HEK293 (cell line): ENCODE data around the gene SNX15.

Experiments used
- BCL11B ChIP-seq: fragments of 450-650 bp; formaldehyde crosslinking; IDR thresholded peaks from 2 replicates; pipeline ENCODE4 v1.5.1; 2016; ENCODE audit warnings: low read depth, missing biosample characterization, missing genetic modification characterization
- EGR2 ChIP-seq: fragments of 450-650 bp; formaldehyde crosslinking; IDR thresholded peaks from 2 replicates; pipeline ENCODE4 v1.5.1; 2016; ENCODE audit warnings: low read depth, missing biosample characterization, missing genetic modification characterization
- GLIS2 ChIP-seq: fragments of 450-650 bp; formaldehyde crosslinking; IDR thresholded peaks from 2 replicates; pipeline ENCODE4 v1.5.1; 2016; ENCODE audit warnings: missing biosample characterization, missing genetic modification characterization
- KLF7 ChIP-seq: fragments of 450-650 bp; formaldehyde crosslinking; IDR thresholded peaks from 2 replicates; pipeline ENCODE4 v1.5.1; 2016; ENCODE audit warnings: missing biosample characterization, missing genetic modification characterization, borderline replicate concordance
- OSR2 ChIP-seq: fragments of 450-650 bp; formaldehyde crosslinking; IDR thresholded peaks from 2 replicates; pipeline ENCODE4 v1.5.1; 2016; ENCODE audit warnings: missing biosample characterization, missing genetic modification characterization
- PRDM1 ChIP-seq: fragments of 450-650 bp; formaldehyde crosslinking; IDR thresholded peaks from 2 replicates; pipeline ENCODE4; 2016; ENCODE audit warnings: missing biosample characterization, missing genetic modification characterization
- TRIM28 ChIP-seq: IDR thresholded peaks from 2 replicates; pipeline ENCODE4 v1.6.1; 2011; ENCODE audit warnings: low read length, control low read depth, borderline replicate concordance
- ZBTB1 ChIP-seq: fragments of 450-650 bp; formaldehyde crosslinking; IDR thresholded peaks from 2 replicates; pipeline ENCODE4 v1.5.1; 2016; ENCODE audit warnings: missing biosample characterization, missing genetic modification characterization
- ZEB2 ChIP-seq: fragments of 450-650 bp; formaldehyde crosslinking; IDR thresholded peaks from 2 replicates; pipeline ENCODE4 v1.5.1; 2016; ENCODE audit warnings: missing biosample characterization, missing genetic modification characterization
- ZFP41 ChIP-seq: fragments of 450-650 bp; formaldehyde crosslinking; IDR thresholded peaks from 2 replicates; pipeline ENCODE4 v1.5.1; 2016; ENCODE audit warnings: missing biosample characterization, missing genetic modification characterization, borderline replicate concordance
- ZIC2 ChIP-seq: fragments of 450-650 bp; formaldehyde crosslinking; IDR thresholded peaks from 2 replicates; pipeline ENCODE4 v1.5.1; 2016; ENCODE audit warnings: missing biosample characterization, missing genetic modification characterization
- ZNF114 ChIP-seq: fragments of 450-650 bp; formaldehyde crosslinking; IDR thresholded peaks from 2 replicates; pipeline ENCODE4 v1.5.0; 2017; ENCODE audit warnings: missing biosample characterization, missing genetic modification characterization
- ZNF133 ChIP-seq: fragments of 450-650 bp; formaldehyde crosslinking; IDR thresholded peaks from 2 replicates; pipeline ENCODE4 v1.5.1; 2016; ENCODE audit warnings: missing biosample characterization, missing genetic modification characterization
- ZNF19 ChIP-seq: fragments of 450-650 bp; formaldehyde crosslinking; IDR thresholded peaks from 2 replicates; pipeline ENCODE4; 2016; ENCODE audit warnings: missing biosample characterization, missing genetic modification characterization, low read depth
- ZNF366 ChIP-seq: fragments of 450-650 bp; formaldehyde crosslinking; conservative IDR thresholded peaks from 2 replicates; pipeline ENCODE4 v1.5.1; 2016; ENCODE audit warnings: missing biosample characterization, missing genetic modification characterization
- ZNF610 ChIP-seq: fragments of 450-650 bp; formaldehyde crosslinking; IDR thresholded peaks from 2 replicates; pipeline ENCODE4 v1.5.1; 2016; ENCODE audit warnings: missing biosample characterization, missing genetic modification characterization, borderline replicate concordance
- ZNF777 ChIP-seq: fragments of 450-650 bp; formaldehyde crosslinking; IDR thresholded peaks from 2 replicates; pipeline ENCODE4 v1.5.1; 2017; ENCODE audit warnings: missing biosample characterization, missing genetic modification characterization, borderline replicate concordance
- ZNF792 ChIP-seq: fragments of 450-650 bp; formaldehyde crosslinking; IDR thresholded peaks from 2 replicates; pipeline ENCODE4 v1.5.1; 2016; ENCODE audit warnings: missing biosample characterization, missing genetic modification characterization
- ZSCAN16 ChIP-seq: fragments of 450-650 bp; formaldehyde crosslinking; IDR thresholded peaks from 2 replicates; pipeline ENCODE4 v1.5.1; 2016; ENCODE audit warnings: missing biosample characterization, missing genetic modification characterization
- ZXDB ChIP-seq: fragments of 450-650 bp; formaldehyde crosslinking; IDR thresholded peaks from 2 replicates; pipeline ENCODE4 v1.5.1; 2016; ENCODE audit warnings: missing biosample characterization, missing genetic modification characterization
- TF ChIP-seq, protein P1 (sequence below): fragments of 450-650 bp; formaldehyde crosslinking; IDR thresholded peaks from 2 replicates; pipeline ENCODE4 v1.5.1; 2016; ENCODE audit warnings: missing biosample characterization, missing genetic modification characterization
- TF ChIP-seq, protein P2 (sequence below): fragments of 450-650 bp; formaldehyde crosslinking; IDR thresholded peaks from 2 replicates; pipeline ENCODE4 v1.5.1; 2016; ENCODE audit warnings: missing biosample characterization, missing genetic modification characterization
- TF ChIP-seq, protein P3 (sequence below): fragments of 450-650 bp; formaldehyde crosslinking; optimal IDR thresholded peaks from 2 replicates; pipeline ENCODE3; 2016; ENCODE audit warnings: missing biosample characterization, mild to moderate bottlenecking, missing genetic modification characterization
- TF ChIP-seq, protein P4 (sequence below): fragments of 450-650 bp; IDR thresholded peaks from 2 replicates; pipeline ENCODE4 v1.5.1; 2018; ENCODE audit warnings: missing biosample characterization, mild to moderate bottlenecking, missing genetic modification characterization
- TF ChIP-seq, protein P5 (sequence below): fragments of 450-650 bp; IDR thresholded peaks from 2 replicates; pipeline ENCODE4 v1.5.1; 2018; ENCODE audit warnings: missing biosample characterization, missing genetic modification characterization
- TF ChIP-seq, protein P6 (sequence below): fragments of 450-650 bp; formaldehyde crosslinking; IDR thresholded peaks from 2 replicates; pipeline ENCODE4 v1.5.1; 2017; ENCODE audit warnings: missing biosample characterization, mild to moderate bottlenecking, missing genetic modification characterization, moderate library complexity

The SNX15 gene

DNA sequence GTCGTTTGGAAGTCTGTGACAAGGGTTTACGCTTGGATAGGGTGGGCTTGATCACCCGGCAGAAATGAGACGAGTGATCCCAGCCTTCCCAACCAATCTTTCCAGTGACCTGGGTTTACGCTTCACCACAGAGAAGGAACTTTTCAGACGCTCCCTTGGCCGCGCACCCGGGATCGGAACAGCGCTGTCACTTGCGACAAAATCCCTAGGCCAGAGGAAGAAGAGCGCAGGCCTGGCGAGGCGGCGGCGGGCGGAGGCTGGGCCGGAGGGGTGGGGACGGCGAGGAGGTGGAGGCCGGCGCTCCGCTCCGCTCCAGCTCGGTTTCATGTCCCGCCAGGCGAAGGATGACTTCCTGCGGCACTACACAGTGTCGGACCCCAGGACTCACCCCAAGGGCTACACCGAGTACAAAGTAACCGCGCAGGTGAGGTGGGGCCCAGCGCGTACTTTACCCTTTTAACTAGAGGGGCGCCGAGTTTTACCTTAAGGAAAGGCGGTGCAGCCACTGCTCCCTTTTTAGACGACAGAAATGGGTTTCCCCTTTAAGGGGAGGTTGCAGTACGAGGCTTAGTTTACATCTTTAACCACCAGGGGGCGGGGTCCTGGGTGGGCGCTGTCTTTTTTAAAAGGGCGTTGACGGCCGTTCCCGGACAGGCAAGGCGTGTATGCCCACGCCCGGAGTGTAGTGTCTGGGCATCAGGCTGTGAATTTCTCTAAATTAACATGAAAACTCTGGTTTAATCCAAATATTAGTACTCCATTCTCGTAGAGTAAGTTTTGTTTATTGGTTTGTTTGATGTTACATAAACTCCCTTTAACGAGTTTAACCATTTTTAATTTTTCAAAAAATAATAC, at the start of gene SNX15 (continued):
- TF ChIP-seq, protein P1, sequence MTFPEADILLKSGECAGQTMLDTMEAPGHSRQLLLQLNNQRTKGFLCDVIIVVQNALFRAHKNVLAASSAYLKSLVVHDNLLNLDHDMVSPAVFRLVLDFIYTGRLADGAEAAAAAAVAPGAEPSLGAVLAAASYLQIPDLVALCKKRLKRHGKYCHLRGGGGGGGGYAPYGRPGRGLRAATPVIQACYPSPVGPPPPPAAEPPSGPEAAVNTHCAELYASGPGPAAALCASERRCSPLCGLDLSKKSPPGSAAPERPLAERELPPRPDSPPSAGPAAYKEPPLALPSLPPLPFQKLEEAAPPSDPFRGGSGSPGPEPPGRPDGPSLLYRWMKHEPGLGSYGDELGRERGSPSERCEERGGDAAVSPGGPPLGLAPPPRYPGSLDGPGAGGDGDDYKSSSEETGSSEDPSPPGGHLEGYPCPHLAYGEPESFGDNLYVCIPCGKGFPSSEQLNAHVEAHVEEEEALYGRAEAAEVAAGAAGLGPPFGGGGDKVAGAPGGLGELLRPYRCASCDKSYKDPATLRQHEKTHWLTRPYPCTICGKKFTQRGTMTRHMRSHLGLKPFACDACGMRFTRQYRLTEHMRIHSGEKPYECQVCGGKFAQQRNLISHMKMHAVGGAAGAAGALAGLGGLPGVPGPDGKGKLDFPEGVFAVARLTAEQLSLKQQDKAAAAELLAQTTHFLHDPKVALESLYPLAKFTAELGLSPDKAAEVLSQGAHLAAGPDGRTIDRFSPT (tag by site-specific recombination) = peak; percentile 44; the same call in 1 of the 2 replicates
- no peak; the same call in 1 of the 2 replicates for TF ChIP-seq ZNF366 (tag by site-specific recombination)
- no peak for TF ChIP-seq ZNF133 (tag by site-specific recombination)
- no peak for TF ChIP-seq ZNF114 (tag by site-specific recombination)
- TF ChIP-seq ZEB2 = peak; percentile 97
- TF ChIP-seq ZNF19 (tag by site-specific recombination) = no peak
- 0 out of 2 replicates have a peak, but pooled peaks have one; percentile 2 for TF ChIP-seq PRDM1 (tag by site-specific recombination)
- no peak for TF ChIP-seq OSR2 (tag by site-specific recombination)
- TF ChIP-seq GLIS2 = peak; percentile 51
- TF ChIP-seq ZNF792 (tag by site-specific recombination) = no peak
- TF ChIP-seq ZXDB = peak; percentile 74
- TF ChIP-seq, protein P2, sequence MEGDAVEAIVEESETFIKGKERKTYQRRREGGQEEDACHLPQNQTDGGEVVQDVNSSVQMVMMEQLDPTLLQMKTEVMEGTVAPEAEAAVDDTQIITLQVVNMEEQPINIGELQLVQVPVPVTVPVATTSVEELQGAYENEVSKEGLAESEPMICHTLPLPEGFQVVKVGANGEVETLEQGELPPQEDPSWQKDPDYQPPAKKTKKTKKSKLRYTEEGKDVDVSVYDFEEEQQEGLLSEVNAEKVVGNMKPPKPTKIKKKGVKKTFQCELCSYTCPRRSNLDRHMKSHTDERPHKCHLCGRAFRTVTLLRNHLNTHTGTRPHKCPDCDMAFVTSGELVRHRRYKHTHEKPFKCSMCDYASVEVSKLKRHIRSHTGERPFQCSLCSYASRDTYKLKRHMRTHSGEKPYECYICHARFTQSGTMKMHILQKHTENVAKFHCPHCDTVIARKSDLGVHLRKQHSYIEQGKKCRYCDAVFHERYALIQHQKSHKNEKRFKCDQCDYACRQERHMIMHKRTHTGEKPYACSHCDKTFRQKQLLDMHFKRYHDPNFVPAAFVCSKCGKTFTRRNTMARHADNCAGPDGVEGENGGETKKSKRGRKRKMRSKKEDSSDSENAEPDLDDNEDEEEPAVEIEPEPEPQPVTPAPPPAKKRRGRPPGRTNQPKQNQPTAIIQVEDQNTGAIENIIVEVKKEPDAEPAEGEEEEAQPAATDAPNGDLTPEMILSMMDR = peak; percentile 66
- peak; percentile 49; the same call in 1 of the 2 replicates for TF ChIP-seq KLF7 (tag by site-specific recombination)
- peak; percentile 69; the same call in 1 of the 2 replicates for TF ChIP-seq BCL11B
- TF ChIP-seq, protein P3, sequence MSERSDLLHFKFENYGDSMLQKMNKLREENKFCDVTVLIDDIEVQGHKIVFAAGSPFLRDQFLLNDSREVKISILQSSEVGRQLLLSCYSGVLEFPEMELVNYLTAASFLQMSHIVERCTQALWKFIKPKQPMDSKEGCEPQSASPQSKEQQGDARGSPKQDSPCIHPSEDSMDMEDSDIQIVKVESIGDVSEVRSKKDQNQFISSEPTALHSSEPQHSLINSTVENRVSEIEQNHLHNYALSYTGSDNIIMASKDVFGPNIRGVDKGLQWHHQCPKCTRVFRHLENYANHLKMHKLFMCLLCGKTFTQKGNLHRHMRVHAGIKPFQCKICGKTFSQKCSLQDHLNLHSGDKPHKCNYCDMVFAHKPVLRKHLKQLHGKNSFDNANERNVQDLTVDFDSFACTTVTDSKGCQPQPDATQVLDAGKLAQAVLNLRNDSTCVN (tag by site-specific recombination) = peak; percentile 67
- peak; percentile 93 for TF ChIP-seq ZNF610 (tag by site-specific recombination)
- peak; percentile 49; the same call in 1 of the 2 replicates for TF ChIP-seq ZNF777 (tag by site-specific recombination)
- TF ChIP-seq, protein P4, sequence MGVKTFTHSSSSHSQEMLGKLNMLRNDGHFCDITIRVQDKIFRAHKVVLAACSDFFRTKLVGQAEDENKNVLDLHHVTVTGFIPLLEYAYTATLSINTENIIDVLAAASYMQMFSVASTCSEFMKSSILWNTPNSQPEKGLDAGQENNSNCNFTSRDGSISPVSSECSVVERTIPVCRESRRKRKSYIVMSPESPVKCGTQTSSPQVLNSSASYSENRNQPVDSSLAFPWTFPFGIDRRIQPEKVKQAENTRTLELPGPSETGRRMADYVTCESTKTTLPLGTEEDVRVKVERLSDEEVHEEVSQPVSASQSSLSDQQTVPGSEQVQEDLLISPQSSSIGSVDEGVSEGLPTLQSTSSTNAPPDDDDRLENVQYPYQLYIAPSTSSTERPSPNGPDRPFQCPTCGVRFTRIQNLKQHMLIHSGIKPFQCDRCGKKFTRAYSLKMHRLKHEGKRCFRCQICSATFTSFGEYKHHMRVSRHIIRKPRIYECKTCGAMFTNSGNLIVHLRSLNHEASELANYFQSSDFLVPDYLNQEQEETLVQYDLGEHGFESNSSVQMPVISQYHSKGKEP (tag by site-specific recombination) = peak; percentile 73; the same call in 1 of the 2 replicates
- TF ChIP-seq ZSCAN16 (tag by site-specific recombination) = peak; percentile 95
- no peak for TF ChIP-seq ZFP41 (tag by site-specific recombination)
- no peak for TF ChIP-seq TRIM28
- peak; percentile 53; the same call in 1 of the 2 replicates for TF ChIP-seq ZIC2 (tag by site-specific recombination)
- TF ChIP-seq, protein P5, sequence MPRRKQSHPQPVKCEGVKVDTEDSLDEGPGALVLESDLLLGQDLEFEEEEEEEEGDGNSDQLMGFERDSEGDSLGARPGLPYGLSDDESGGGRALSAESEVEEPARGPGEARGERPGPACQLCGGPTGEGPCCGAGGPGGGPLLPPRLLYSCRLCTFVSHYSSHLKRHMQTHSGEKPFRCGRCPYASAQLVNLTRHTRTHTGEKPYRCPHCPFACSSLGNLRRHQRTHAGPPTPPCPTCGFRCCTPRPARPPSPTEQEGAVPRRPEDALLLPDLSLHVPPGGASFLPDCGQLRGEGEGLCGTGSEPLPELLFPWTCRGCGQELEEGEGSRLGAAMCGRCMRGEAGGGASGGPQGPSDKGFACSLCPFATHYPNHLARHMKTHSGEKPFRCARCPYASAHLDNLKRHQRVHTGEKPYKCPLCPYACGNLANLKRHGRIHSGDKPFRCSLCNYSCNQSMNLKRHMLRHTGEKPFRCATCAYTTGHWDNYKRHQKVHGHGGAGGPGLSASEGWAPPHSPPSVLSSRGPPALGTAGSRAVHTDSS (tag by site-specific recombination) = peak; percentile 83
- TF ChIP-seq, protein P6, sequence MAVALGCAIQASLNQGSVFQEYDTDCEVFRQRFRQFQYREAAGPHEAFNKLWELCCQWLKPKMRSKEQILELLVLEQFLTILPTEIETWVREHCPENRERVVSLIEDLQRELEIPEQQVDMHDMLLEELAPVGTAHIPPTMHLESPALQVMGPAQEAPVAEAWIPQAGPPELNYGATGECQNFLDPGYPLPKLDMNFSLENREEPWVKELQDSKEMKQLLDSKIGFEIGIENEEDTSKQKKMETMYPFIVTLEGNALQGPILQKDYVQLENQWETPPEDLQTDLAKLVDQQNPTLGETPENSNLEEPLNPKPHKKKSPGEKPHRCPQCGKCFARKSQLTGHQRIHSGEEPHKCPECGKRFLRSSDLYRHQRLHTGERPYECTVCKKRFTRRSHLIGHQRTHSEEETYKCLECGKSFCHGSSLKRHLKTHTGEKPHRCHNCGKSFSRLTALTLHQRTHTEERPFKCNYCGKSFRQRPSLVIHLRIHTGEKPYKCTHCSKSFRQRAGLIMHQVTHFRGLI (tag by site-specific recombination) = peak; percentile 16; the same call in 1 of the 2 replicates
- no peak for TF ChIP-seq ZBTB1 (tag by site-specific recombination)
- TF ChIP-seq EGR2 (tag by site-specific recombination) = peak; percentile 30
